AG04449 (cell line): ENCODE results near the gene P3H2.
"Not testable (repeated sequence)": the region's sequence is repeated elsewhere in the genome, so short reads cannot be mapped to it uniquely, and the experiment has no call there.

Experiments used
- CTCF ChIA-PET: fragments of 350-600 bp; formaldehyde crosslinking; extraction: SDS; loops from one replicate; lab custom pipeline; 2021; ENCODE audit warnings: antibody characterized with exemption; lab: Yijun Ruan, JAX
- POLR2A ChIA-PET: fragments of 400-600, 350-600 bp; formaldehyde crosslinking; extraction: SDS; loops from one replicate; lab custom pipeline; 2020; ENCODE audit warnings: antibody characterized with exemption, inconsistent platforms; lab: Yijun Ruan, JAX
- DNase-seq: peaks from one replicate; pipeline ENCODE4 v3.0.0-alpha.2; 2010; ENCODE audit warnings: low read depth, low spot score
- H3K4me3 ChIP-seq: 2 replicates; pipeline ENCODE4 v1.5.1; 2011; ENCODE audit warnings: low read depth, mild to moderate bottlenecking, control low read depth, low read length
- TF ChIP-seq, protein P1 (sequence below): IDR thresholded peaks from one replicate; pipeline ENCODE4 v1.5.1; 2011; ENCODE audit warnings: mild to moderate bottlenecking, moderate library complexity, low read length, control low read depth, inconsistent platforms; ENCODE audit not compliant: insufficient read depth; ENCODE audit errors: missing control alignments

P3H2 gene

DNA sequence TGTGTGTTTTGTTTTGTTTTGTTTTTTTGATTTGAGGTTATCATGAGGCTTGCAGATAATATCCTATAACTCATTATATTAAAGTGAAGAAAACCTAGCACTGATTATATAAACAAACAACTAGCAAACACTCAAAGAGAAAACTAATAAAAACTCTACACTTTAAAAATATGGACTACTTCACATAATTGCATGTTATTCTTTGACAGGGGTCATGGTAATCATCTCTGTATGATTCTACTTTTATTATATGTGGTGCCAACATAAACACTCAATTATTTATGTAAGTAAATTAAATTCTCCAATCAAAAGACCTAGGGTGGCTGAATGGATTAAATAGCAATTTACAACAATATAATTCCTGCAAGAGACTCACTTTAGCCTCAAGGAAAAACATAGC, 44.6 kb upstream of the P3H2 start:
- TF ChIP-seq, protein P1, sequence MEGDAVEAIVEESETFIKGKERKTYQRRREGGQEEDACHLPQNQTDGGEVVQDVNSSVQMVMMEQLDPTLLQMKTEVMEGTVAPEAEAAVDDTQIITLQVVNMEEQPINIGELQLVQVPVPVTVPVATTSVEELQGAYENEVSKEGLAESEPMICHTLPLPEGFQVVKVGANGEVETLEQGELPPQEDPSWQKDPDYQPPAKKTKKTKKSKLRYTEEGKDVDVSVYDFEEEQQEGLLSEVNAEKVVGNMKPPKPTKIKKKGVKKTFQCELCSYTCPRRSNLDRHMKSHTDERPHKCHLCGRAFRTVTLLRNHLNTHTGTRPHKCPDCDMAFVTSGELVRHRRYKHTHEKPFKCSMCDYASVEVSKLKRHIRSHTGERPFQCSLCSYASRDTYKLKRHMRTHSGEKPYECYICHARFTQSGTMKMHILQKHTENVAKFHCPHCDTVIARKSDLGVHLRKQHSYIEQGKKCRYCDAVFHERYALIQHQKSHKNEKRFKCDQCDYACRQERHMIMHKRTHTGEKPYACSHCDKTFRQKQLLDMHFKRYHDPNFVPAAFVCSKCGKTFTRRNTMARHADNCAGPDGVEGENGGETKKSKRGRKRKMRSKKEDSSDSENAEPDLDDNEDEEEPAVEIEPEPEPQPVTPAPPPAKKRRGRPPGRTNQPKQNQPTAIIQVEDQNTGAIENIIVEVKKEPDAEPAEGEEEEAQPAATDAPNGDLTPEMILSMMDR, result no peak
- POLR2A ChIA-PET, result no interaction called here
- H3K4me3 ChIP-seq, result no peak overlapping the region
- no peak for DNase-seq
- CTCF ChIA-PET, result interaction anchor here (1.0 kb wide), 1 partner anchor 12 kb away, joined by 3 read pairs; no protein-coding TSS in a partner anchor

DNA sequence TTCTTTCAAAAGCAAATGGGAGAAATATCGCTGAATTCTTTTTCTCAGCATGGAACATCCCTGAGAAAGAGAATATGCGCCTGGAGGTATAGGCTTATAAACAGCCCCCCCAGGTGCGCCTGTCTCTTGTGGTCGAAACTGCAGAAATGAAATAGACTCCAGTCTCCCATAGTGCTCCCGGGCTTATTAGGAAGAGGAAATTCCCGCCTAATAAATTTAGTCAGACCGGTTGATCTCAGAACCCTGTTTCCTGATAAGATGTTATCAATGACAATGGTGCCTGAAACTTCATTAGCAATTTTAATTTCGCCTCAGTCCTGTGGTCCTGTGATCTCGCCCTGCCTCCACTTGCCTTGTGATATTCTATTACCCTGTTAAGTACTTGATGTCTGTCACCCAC, 41.3 kb upstream of the P3H2 start:
- POLR2A ChIA-PET, H3K4me3 ChIP-seq, CTCF ChIA-PET, DNase-seq: not testable (repeated sequence)

DNA sequence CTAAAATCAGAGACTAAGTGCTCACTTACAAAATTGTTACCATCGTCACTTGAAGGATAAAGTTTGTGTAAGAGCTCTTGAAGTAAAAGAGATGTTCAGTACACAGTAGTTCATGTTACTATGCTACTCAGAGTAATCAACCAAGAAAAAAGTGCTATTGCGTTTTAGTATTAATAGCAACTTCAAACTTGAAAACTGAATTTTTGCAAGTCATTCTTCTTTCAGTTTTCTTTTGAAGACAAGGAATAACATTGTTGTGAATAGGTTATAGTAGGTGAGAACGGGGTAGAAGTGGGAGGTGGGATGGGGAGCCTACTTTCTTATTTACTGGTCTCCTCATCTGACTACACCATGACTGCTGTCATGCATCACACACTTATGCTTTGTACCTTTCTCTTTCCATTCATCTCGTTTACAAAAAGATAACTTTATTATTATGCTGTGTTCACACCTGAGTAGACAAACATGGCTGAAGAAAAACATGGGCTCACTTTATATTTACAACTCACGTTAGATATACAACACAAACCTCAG, 39.3 kb upstream of the P3H2 start:
- no peak overlapping the region for H3K4me3 ChIP-seq
- TF ChIP-seq, protein P1, result no peak
- ChIA-PET CTCF (no interaction called here), POLR2A (no interaction called here)
- no peak for DNase-seq

DNA sequence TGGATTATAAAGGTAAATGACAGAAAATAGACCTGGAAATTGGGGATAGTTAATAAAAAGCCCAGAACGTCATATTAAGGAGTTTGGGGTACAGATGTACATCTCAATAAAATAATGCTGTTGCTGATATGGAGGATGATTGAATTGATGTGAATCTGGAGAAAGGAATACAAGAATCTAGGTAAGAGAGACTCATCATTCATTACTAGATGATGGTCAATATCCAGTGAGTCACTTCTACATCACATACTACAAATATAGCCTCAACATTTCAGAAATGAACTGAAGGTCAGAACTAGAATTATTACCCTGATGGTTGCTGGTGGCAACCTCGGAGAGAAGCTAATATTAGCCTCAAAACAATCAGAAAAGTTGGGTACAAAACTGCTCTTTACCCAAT, 37.6 kb upstream of the P3H2 start:
- DNase-seq, result no peak
- TF ChIP-seq, protein P1, result no peak
- ChIA-PET POLR2A (no interaction called here), CTCF (no interaction called here)
- H3K4me3 ChIP-seq, result no peak overlapping the region

DNA sequence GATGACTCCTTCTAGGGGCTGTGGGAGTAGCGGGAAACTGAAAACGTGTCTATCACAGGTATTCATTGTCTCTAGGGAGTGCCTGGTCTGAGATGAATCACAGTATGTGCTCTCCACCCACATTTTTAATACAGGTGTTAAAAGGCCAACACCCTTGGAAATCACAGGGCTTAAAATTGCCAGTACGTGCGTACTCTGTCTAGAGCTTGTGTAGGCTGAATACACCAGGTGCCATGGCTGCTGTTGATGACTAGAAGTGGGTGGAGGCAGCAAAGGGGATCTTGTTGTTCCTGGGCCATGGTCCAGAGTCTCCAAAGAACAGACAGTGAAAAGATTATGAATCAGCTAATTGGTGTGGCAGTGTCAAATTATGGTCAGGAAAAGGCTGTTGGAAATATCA, 35.1 kb upstream of the P3H2 start:
- H3K4me3 ChIP-seq, result no peak overlapping the region
- no peak for DNase-seq
- POLR2A ChIA-PET, result no interaction called here
- TF ChIP-seq, protein P1, result no peak
- CTCF ChIA-PET, result no interaction called here

DNA sequence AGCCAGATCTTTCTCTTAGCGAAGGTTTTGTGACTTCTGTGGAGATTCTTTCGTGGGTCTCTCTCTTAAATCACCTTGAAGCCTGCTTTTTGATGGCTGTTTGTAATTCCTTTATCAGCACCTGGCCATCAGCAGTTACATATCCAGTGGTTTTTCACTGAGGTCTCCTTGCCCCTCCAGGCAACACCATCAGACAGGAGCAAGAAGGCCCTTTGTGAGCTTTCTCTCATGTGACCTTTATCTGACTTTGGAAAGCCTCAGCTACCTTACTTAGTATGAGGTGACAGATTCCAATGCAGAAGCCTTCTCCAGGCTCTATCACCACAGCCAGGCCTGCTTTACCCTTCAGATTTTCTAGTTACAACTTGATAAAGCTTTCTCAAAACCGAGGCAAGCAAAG, 30.0 kb upstream of the P3H2 start:
- H3K4me3 ChIP-seq, result no peak overlapping the region
- ChIA-PET POLR2A (no interaction called here), CTCF (interaction anchor here (1.1 kb wide), 1 partner anchor 190 kb away, joined by 3 read pairs; no protein-coding TSS in a partner anchor)
- DNase-seq, result no peak
- TF ChIP-seq, protein P1, result no peak

DNA sequence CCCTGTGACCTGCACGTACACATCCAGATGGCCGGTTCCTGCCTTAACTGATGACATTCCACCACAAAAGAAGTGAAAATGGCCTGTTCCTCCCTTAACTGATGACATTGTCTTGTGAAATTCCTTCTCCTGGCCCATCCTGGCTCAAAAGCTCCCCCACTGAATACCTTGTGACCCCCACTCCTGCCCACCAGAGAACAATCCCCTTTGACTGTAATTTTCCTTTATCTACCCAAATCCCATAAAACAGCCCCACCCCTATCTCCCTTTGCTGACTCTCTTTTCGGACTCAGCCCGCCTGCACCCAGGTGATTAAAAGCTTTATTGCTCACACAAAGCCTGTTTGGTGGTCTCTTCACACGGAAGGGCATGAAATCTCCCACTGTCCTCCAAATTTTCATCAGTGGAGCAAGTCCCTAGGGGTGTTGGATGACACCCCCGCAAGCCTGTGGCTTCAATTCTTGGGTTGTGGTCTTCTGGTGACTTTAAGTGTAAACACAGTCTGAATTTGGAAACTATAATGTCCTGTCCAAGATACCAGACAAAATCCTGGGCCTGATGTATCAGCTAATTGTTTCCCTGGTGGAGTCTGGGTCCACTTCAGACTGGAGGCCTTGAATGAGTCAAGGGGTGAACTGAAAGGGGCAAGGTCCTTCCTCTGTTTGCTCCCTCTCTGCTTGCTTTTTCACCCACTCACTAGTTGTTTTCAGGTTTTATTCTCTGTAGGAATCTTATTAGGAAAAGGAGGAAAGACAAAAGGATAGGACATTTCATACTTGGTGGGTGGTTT, 29.3 kb upstream of the P3H2 start:
- POLR2A ChIA-PET, result not testable (repeated sequence)
- CTCF ChIA-PET, result interaction anchor here (1.1 kb wide), 1 partner anchor 189 kb away, joined by 3 read pairs; no protein-coding TSS in a partner anchor

DNA sequence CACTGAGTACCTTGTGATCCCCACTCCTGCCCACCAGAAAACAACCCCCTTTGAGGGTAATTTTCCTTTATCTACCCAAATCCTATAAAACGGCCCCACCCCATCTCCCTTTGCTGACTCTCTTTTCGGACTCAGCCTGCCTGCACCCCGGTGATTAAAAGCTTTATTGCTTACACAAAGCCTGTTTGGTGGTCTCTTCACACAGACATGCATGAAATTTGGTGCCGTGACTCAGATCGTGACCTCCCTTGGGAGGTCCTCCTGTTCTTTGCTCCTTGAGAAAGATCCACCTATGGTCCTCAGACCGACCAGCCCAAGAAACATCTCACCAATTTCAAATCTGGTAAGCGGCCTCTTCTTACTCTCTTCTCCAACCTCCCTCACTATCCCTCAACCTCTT, 24.1 kb upstream of the P3H2 start:
- CTCF ChIA-PET, DNase-seq, POLR2A ChIA-PET, H3K4me3 ChIP-seq: not testable (repeated sequence)

More for the DNA sequence above, 29.3 kb upstream of the P3H2 start:
- DNase-seq, H3K4me3 ChIP-seq: not testable (repeated sequence)
